Osteoblast (primary cell): ENCODE results near the gene ADAM10. TPM values are rescaled to one million over a fixed set of nuclear protein-coding genes. Genes with fewer than 3 reads are reported as not detected.

Experiments
- DNase-seq: peaks from one replicate; pipeline ENCODE4 v3.0.0; 2011; ENCODE audit warnings: low spot score, mixed read lengths; ENCODE audit not compliant: insufficient read length; ENCODE audit errors: missing footprints
- H2AFZ ChIP-seq: 2 replicates; pipeline ENCODE4 v1.6.0; 2011; ENCODE audit warnings: mild to moderate bottlenecking, low read length
- H3K27ac ChIP-seq: 2 replicates; pipeline ENCODE4 v1.5.1; 2011; ENCODE audit warnings: mild to moderate bottlenecking, low read depth, low read length, moderate library complexity
- H3K27me3 ChIP-seq: 2 replicates; pipeline ENCODE4 v1.6.0; 2012; ENCODE audit warnings: mild to moderate bottlenecking, control low read depth, inconsistent platforms, low read length, moderate library complexity; ENCODE audit not compliant: insufficient read depth
- H3K36me3 ChIP-seq: 2 replicates; pipeline ENCODE4 v1.5.1; 2011; ENCODE audit warnings: mild to moderate bottlenecking, low read length, control low read depth, moderate library complexity; ENCODE audit not compliant: insufficient read depth
- H3K4me1 ChIP-seq: 2 replicates; pipeline ENCODE4 v1.5.1; 2011; ENCODE audit warnings: mild to moderate bottlenecking, low read length, control low read depth, moderate library complexity; ENCODE audit not compliant: insufficient read depth
- H3K4me2 ChIP-seq: 2 replicates; pipeline ENCODE4 v1.6.0; 2011; ENCODE audit warnings: mild to moderate bottlenecking, low read length; ENCODE audit not compliant: insufficient read depth
- H3K4me3 ChIP-seq: fragments of 200-600 bp; sonication (generic); 3 replicates; pipeline ENCODE4 v1.5.1; 2012; ENCODE audit warnings: mild to moderate bottlenecking, low read length, inconsistent platforms; ENCODE audit not compliant: insufficient read depth
- H3K79me2 ChIP-seq: 2 replicates; pipeline ENCODE4 v1.6.0; 2012; ENCODE audit warnings: mild to moderate bottlenecking, low read length, control low read depth, inconsistent platforms; ENCODE audit not compliant: insufficient read depth
- H3K9me3 ChIP-seq: 2 replicates; pipeline ENCODE4 v1.5.1; 2011; ENCODE audit warnings: low read depth, low read length, control low read depth
- H4K20me1 ChIP-seq: 2 replicates; pipeline ENCODE4 v1.6.0; 2012; ENCODE audit warnings: mild to moderate bottlenecking, low read length, control low read depth; ENCODE audit not compliant: insufficient read depth
- total RNA-seq: library from RNA; depleted of rRNA; stranded (reverse); fragments of >200 nt; gene quantifications from 2 replicates; pipeline ENCODE4 v1.2.3, GENCODE V29; 2012
- TF ChIP-seq, protein P1 (sequence below): IDR thresholded peaks from 2 replicates; pipeline ENCODE4 v1.5.1; 2011; ENCODE audit warnings: mild to moderate bottlenecking, low read depth, low read length, moderate library complexity; ENCODE audit errors: extremely low read depth

ADAM10 gene
- total RNA-seq, 1 donor, result 122 TPM

GRCh38 chr15:58682234-58682633 is 67.3 kb downstream of the ADAM10 start:
- Histone ChIP-seq H3K4me1 (peaks cover 3% of the 10 kb centered on the region), H4K20me1 (peaks cover 13% of the 10 kb centered on the region), H3K27ac (no peak overlapping the region), H3K4me3 (no peak overlapping the region), H3K36me3 (no peaks in the 10 kb centered on the region), H3K79me2 (peaks cover 22% of the 10 kb centered on the region), H3K9me3 (no peaks in the 10 kb centered on the region), H3K4me2 (no peak overlapping the region), H3K27me3 (no peaks in the 10 kb centered on the region), H2AFZ (no peak overlapping the region)
- no peak for DNase-seq
- TF ChIP-seq, protein P1, sequence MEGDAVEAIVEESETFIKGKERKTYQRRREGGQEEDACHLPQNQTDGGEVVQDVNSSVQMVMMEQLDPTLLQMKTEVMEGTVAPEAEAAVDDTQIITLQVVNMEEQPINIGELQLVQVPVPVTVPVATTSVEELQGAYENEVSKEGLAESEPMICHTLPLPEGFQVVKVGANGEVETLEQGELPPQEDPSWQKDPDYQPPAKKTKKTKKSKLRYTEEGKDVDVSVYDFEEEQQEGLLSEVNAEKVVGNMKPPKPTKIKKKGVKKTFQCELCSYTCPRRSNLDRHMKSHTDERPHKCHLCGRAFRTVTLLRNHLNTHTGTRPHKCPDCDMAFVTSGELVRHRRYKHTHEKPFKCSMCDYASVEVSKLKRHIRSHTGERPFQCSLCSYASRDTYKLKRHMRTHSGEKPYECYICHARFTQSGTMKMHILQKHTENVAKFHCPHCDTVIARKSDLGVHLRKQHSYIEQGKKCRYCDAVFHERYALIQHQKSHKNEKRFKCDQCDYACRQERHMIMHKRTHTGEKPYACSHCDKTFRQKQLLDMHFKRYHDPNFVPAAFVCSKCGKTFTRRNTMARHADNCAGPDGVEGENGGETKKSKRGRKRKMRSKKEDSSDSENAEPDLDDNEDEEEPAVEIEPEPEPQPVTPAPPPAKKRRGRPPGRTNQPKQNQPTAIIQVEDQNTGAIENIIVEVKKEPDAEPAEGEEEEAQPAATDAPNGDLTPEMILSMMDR, result no peak

DNA sequence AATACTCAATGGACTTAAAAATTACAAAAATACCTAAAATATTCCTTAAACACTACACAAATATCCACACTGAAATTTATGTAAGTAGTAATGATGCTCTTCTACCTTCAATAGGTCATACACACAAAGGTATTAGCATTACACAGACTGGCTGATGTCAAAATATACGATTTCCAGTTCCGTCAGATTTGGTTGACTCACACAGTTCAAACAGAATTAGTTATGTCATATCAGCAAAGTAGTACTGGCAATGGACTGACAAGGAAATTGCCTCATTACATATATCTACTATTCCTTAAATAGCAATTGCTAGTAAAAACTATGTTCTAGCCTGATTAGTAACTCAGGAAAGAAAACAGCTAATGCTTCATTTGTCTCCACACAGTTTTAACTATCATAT is 70.8 kb downstream of the ADAM10 start:
- no peaks in the 10 kb centered on the region for H4K20me1 ChIP-seq
- no peaks in the 10 kb centered on the region for H3K27me3 ChIP-seq
- no peaks in the 10 kb centered on the region for H3K9me3 ChIP-seq
- peaks cover 4% of the 10 kb centered on the region for H3K79me2 ChIP-seq
- H3K4me2 ChIP-seq, result no peak overlapping the region
- TF ChIP-seq, protein P1, result no peak
- no peaks in the 10 kb centered on the region for H3K4me1 ChIP-seq
- H3K4me3 ChIP-seq, result no peak overlapping the region
- H3K27ac ChIP-seq, result no peak overlapping the region
- DNase-seq, result no peak
- no peaks in the 10 kb centered on the region for H3K36me3 ChIP-seq
- H2AFZ ChIP-seq, result no peak overlapping the region

DNA sequence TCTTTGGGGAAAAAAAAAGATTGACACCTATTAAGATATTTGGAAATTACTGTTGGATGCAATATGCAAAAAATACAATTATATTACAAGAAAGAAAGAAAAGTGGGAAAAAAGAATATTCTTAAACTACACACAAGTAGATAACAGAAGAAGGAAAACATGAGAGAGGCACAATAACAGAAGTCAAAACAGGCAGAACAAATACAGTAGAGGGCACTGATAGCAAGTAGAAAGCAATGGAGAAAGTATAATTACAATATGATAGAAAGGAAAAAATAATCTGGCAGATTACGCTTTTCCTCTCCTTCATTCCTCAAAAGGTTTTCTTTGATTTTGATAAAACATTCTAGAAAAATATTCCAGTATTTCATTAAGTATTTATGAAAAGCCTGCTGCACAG is 72.1 kb downstream of the ADAM10 start:
- no peak for DNase-seq
- H3K4me1 ChIP-seq, result no peaks in the 10 kb centered on the region
- H3K9me3 ChIP-seq, result no peaks in the 10 kb centered on the region
- no peak overlapping the region for H3K4me3 ChIP-seq
- no peaks in the 10 kb centered on the region for H3K79me2 ChIP-seq
- H3K36me3 ChIP-seq, result no peaks in the 10 kb centered on the region
- no peak overlapping the region for H3K4me2 ChIP-seq
- TF ChIP-seq, protein P1, result no peak
- no peak overlapping the region for H3K27ac ChIP-seq
- no peaks in the 10 kb centered on the region for H3K27me3 ChIP-seq
- H4K20me1 ChIP-seq, result no peaks in the 10 kb centered on the region
- no peak overlapping the region for H2AFZ ChIP-seq

DNA sequence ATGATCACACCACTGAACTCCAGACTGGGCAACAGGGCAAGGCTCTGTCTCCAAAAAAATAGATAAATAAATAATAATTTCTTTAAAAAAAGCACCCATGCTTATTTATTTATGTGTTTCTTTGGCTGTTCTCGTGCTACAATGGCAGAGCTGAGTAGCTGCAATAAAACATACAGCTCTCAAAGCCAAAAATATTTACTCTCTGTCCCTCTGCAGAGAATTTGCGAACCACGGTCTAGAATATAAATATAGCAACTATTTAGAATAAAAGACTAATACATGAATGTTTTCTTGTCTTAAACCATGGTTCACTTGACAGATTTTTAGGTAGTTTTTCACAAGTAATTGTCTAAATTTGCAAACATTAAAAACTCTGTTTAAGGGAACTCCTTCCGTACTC is 72.7 kb downstream of the ADAM10 start:
- Histone ChIP-seq H3K36me3 (no peaks in the 10 kb centered on the region), H3K9me3 (no peaks in the 10 kb centered on the region), H4K20me1 (no peaks in the 10 kb centered on the region), H3K27ac (no peak overlapping the region), H2AFZ (no peak overlapping the region), H3K27me3 (no peaks in the 10 kb centered on the region), H3K4me1 (no peaks in the 10 kb centered on the region), H3K4me2 (no peak overlapping the region), H3K4me3 (no peak overlapping the region), H3K79me2 (no peaks in the 10 kb centered on the region)
- TF ChIP-seq, protein P1, result no peak
- no peak for DNase-seq
